Panc1 (cell line): ENCODE results near the gene MRPS22. TPM values are rescaled to one million over a fixed set of nuclear protein-coding genes. Genes with fewer than 3 reads are reported as not detected.

Experiments used
- ATAC-seq: fragments of 200-7000 bp; cut with Tn5 transposase; 2 replicates; pipeline ENCODE4 v1.9.1; 2020; ENCODE audit warnings: mild to moderate bottlenecking, moderate library complexity
- BruUV-seq: library from RNA; stranded (reverse); fragments of 400-500 nt; replicated peaks from 2 replicates; lab custom pipeline; 2021; lab: Mats Ljungman, UMichigan
- CTCF ChIA-PET: fragments of 300-600 bp; sonication (Branson Sonifier 250); formaldehyde crosslinking; loops from one replicate; lab custom pipeline; 2022; ENCODE audit warnings: antibody characterized with exemption; lab: Charles Lee
- POLR2A ChIA-PET: fragments of 300-600 bp; sonication (Branson Sonifier 250); formaldehyde crosslinking; loops from one replicate; lab custom pipeline; 2022; ENCODE audit warnings: antibody characterized with exemption; lab: Charles Lee
- DNase-seq: peaks from one replicate; pipeline ENCODE4 v3.0.0-alpha.2; 2010; ENCODE audit warnings: low read depth, low spot score
- H3K27ac ChIP-seq: 2 replicates; pipeline ENCODE4 v1.5.1; 2011; ENCODE audit warnings: mild to moderate bottlenecking, low read length, inconsistent platforms
- H3K27me3 ChIP-seq: fragments of 200-500 bp; sonication (Bioruptor generic); 2 replicates; pipeline ENCODE4 v1.6.0; 2014; ENCODE audit warnings: low read length, inconsistent platforms; ENCODE audit not compliant: control insufficient read depth, insufficient read depth
- H3K36me3 ChIP-seq: fragments of 200-500 bp; sonication (Bioruptor generic); 2 replicates; pipeline ENCODE4 v1.5.1; 2014; ENCODE audit warnings: inconsistent platforms, mild to moderate bottlenecking, low read length, moderate library complexity; ENCODE audit not compliant: control insufficient read depth, insufficient read depth
- H3K4me1 ChIP-seq: 2 replicates; pipeline ENCODE4 v1.5.1; 2011; ENCODE audit warnings: inconsistent platforms, mild to moderate bottlenecking, low read length, moderate library complexity; ENCODE audit not compliant: control insufficient read depth, insufficient read depth
- H3K4me3 ChIP-seq, 2 experiments: 2 replicates each; pipeline ENCODE4 v1.5.1; 2011 to 2012; ENCODE audit warnings: low read depth in 2 of 2, low read length in 2 of 2, mild to moderate bottlenecking in 2 of 2, inconsistent platforms in 1 of 2, moderate library complexity in 1 of 2
- H3K9me3 ChIP-seq: fragments of 200-500 bp; sonication (Bioruptor generic); 2 replicates; pipeline ENCODE4 v1.5.1; 2014; ENCODE audit warnings: low read depth, mild to moderate bottlenecking, inconsistent platforms, low read length, moderate library complexity; ENCODE audit not compliant: control insufficient read depth, insufficient read depth
- POLR2AphosphoS5 ChIP-seq: IDR thresholded peaks from 2 replicates; pipeline ENCODE4 v1.6.1; 2012; ENCODE audit warnings: mild to moderate bottlenecking, low read depth, low read length, moderate library complexity
- SIN3A ChIP-seq: IDR thresholded peaks from 2 replicates; pipeline ENCODE4 v1.6.1; 2012; ENCODE audit warnings: low read depth, mild to moderate bottlenecking, low read length, moderate library complexity, borderline replicate concordance; ENCODE audit not compliant: insufficient read depth
- TCF7L2 ChIP-seq: IDR thresholded peaks from 2 replicates; pipeline ENCODE4 v1.6.1; 2011; ENCODE audit warnings: mild to moderate bottlenecking, low read depth, low read length, inconsistent platforms
- in situ Hi-C: cut with HindIII; loops from 2 replicates; pipeline ENCODE4 v1.10.0; 2016; ENCODE audit warnings: low sequenced_read_pairs, low pct_unique_long_range_greater_than_20kb
- intact Hi-C: fragments of 100-400 bp; cut with micrococcal nuclease; formaldehyde crosslinking; loops from one replicate; pipeline ENCODE4 v1.10.0; 2022; ENCODE audit not compliant: unreplicated experiment
- total RNA-seq: library from RNA; stranded (reverse); gene quantifications from one replicate; pipeline ENCODE4 v1.2.1, GENCODE V29; 2021; ENCODE audit not compliant: unreplicated experiment
- TF ChIP-seq, protein P1 (sequence below), 2 experiments: IDR thresholded peaks; 2 replicates each; pipeline ENCODE4 v1.6.1; 2011 to 2012; ENCODE audit warnings: low read depth in 2 of 2, control low read depth in 1 of 2, low read length in 1 of 2, mild to moderate bottlenecking in 1 of 2, moderate library complexity in 1 of 2; ENCODE audit not compliant: insufficient read depth in 1 of 2
- TF ChIP-seq, protein P2 (sequence below): fragments of 450-650 bp; IDR thresholded peaks from 2 replicates; pipeline ENCODE4 v1.5.1; 2017; ENCODE audit warnings: mild to moderate bottlenecking

The MRPS22 gene
- total RNA-seq, 1 experiment from 2014 or later: 61.9 TPM

- no peak overlapping the region; the same call in 1 of the 2 replicates for H3K27ac ChIP-seq
- POLR2A ChIA-PET: interaction anchor here (1.7 kb wide), 1 partner anchor 9 kb away, joined by 4 read pairs; no protein-coding TSS in a partner anchor
- H3K27me3 ChIP-seq: no peaks in the 10 kb centered on the region
- H3K4me3 ChIP-seq: no peak overlapping the region
- peaks cover 5% of the 10 kb centered on the region; the same call in 1 of the 2 replicates for H3K4me1 ChIP-seq
- no TSS peak for BruUV-seq
- intact Hi-C loops: no loop called here
- no peaks in the 10 kb centered on the region for H3K36me3 ChIP-seq
- ATAC-seq: no peak
- DNase-seq: no peak
- H3K9me3 ChIP-seq: no peaks in the 10 kb centered on the region
- TF ChIP-seq TCF7L2 (no peak), SIN3A (no peak), POLR2AphosphoS5 (no peak)
- TF ChIP-seq, protein P1, sequence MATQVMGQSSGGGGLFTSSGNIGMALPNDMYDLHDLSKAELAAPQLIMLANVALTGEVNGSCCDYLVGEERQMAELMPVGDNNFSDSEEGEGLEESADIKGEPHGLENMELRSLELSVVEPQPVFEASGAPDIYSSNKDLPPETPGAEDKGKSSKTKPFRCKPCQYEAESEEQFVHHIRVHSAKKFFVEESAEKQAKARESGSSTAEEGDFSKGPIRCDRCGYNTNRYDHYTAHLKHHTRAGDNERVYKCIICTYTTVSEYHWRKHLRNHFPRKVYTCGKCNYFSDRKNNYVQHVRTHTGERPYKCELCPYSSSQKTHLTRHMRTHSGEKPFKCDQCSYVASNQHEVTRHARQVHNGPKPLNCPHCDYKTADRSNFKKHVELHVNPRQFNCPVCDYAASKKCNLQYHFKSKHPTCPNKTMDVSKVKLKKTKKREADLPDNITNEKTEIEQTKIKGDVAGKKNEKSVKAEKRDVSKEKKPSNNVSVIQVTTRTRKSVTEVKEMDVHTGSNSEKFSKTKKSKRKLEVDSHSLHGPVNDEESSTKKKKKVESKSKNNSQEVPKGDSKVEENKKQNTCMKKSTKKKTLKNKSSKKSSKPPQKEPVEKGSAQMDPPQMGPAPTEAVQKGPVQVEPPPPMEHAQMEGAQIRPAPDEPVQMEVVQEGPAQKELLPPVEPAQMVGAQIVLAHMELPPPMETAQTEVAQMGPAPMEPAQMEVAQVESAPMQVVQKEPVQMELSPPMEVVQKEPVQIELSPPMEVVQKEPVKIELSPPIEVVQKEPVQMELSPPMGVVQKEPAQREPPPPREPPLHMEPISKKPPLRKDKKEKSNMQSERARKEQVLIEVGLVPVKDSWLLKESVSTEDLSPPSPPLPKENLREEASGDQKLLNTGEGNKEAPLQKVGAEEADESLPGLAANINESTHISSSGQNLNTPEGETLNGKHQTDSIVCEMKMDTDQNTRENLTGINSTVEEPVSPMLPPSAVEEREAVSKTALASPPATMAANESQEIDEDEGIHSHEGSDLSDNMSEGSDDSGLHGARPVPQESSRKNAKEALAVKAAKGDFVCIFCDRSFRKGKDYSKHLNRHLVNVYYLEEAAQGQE (IDR thresholded peaks at IDR 0.05; ENCODE audit: insufficient read depth in 1 of 2, low read depth in 2 of 2, low read length in 1 of 2): no peak
- TF ChIP-seq, protein P2, sequence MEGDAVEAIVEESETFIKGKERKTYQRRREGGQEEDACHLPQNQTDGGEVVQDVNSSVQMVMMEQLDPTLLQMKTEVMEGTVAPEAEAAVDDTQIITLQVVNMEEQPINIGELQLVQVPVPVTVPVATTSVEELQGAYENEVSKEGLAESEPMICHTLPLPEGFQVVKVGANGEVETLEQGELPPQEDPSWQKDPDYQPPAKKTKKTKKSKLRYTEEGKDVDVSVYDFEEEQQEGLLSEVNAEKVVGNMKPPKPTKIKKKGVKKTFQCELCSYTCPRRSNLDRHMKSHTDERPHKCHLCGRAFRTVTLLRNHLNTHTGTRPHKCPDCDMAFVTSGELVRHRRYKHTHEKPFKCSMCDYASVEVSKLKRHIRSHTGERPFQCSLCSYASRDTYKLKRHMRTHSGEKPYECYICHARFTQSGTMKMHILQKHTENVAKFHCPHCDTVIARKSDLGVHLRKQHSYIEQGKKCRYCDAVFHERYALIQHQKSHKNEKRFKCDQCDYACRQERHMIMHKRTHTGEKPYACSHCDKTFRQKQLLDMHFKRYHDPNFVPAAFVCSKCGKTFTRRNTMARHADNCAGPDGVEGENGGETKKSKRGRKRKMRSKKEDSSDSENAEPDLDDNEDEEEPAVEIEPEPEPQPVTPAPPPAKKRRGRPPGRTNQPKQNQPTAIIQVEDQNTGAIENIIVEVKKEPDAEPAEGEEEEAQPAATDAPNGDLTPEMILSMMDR: no peak
- in situ Hi-C loops: no loop called here
- CTCF ChIA-PET: interaction anchor here (0.5 to 1.0 kb wide), 2 partner anchors 18 to 21 kb away, joined by 3 read pairs; no protein-coding TSS in a partner anchor
Observed at GRCh38 chr3:139318826-139319225, 25.0 kb upstream of the MRPS22 start.

DNA sequence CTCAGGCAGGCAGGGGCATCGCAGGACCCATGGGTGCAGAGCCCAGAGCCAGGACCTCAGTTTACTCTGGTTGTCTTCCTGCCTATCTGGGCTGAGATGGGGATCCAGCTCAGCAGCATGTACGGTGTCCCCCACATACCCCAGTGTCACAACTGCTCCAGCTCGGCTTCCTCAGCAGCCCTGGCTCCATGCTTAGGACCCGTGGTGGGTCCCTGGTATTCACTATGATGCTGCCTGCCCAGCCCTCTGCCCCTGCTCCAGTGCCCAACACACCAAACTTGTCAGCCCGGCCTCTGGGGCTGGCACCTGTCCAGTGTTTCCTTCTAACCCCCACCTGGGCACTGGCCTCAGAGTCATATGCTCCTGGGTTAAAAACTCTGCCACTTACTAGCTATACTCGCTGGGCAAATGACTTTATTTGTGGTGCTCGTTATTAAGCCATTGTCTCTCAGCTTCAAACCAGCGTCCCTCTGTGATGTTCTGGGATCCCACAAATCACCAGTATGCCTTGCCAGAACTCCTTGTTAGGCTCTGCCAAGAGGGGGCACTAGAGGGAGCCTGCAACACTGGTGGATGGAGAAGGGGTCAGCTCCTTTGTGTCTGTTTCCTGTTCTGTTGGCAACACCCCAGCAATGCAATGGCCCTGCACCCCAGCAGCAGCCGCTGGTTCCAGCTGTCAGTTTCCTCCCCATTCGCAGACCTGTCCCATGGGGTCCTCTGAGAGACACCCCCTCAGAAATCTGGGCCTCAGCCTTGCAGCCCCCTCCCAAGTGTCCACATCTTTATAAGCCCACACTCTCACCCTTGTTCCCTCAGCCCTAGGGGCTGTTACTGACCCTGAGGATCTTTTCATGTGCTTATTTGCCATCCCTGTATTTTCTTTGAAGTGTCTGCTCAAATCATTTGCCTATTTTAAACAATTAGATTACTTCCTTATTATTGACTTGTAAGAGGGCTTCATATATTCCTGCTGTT lies 24.1 kb upstream of the MRPS22 start:
- POLR2A ChIA-PET: interaction anchor here (1.7 kb wide), 1 partner anchor 9 kb away, joined by 4 read pairs; no protein-coding TSS in a partner anchor
- peak overlapping the region; percentile 49; the same call in 1 of the 2 replicates for H3K27ac ChIP-seq
- H3K4me1 ChIP-seq: peaks cover 5% of the 10 kb centered on the region; the same call in 1 of the 2 replicates
- no peak overlapping the region for H3K4me3 ChIP-seq
- ATAC-seq: no peak
- intact Hi-C loops (no loop called here), in situ Hi-C loops (no loop called here)
- CTCF ChIA-PET: interaction anchor here (1.0 kb wide), 1 partner anchor 19 kb away, joined by 3 read pairs; no protein-coding TSS in a partner anchor
- TF ChIP-seq POLR2AphosphoS5: no peak
- TF ChIP-seq, protein P2: peak; percentile 58
- DNase-seq: no peak
- no TSS peak for BruUV-seq
- no peaks in the 10 kb centered on the region for H3K27me3 ChIP-seq
- H3K9me3 ChIP-seq: no peaks in the 10 kb centered on the region
- H3K36me3 ChIP-seq: no peaks in the 10 kb centered on the region
